Parathyroid adenoma (tissue), 2 donors: ENCODE results near the gene RBMS1.
"Not testable (repeated sequence)": the region's sequence is repeated elsewhere in the genome, so short reads cannot be mapped to it uniquely, and the experiment has no call there.

Experiments
- H2AFZ ChIP-seq: fragments of 300-600 bp; sonication (generic); one replicate; pipeline ENCODE4 v1.7.0; 2017; ENCODE audit warnings: antibody characterized with exemption, mild to moderate bottlenecking
- H3K27ac ChIP-seq: fragments of 300-600 bp; sonication (generic); one replicate; pipeline ENCODE4 v1.7.0; 2017
- H3K27me3 ChIP-seq: fragments of 300-600 bp; sonication (generic); one replicate; pipeline ENCODE4 v1.7.0; 2017; ENCODE audit warnings: low read length; ENCODE audit not compliant: control insufficient read depth, insufficient read depth
- H3K36me3 ChIP-seq: fragments of 300-600 bp; sonication (generic); one replicate; pipeline ENCODE4 v1.7.0; 2017; ENCODE audit warnings: low read length; ENCODE audit not compliant: control insufficient read depth, insufficient read depth
- H3K4me1 ChIP-seq: fragments of 300-600 bp; sonication (generic); one replicate; pipeline ENCODE4 v1.7.0; 2017; ENCODE audit warnings: control low read depth
- H3K4me2 ChIP-seq: fragments of 300-600 bp; sonication (generic); one replicate; pipeline ENCODE4 v1.7.0; 2017; ENCODE audit warnings: low read length
- H3K4me3 ChIP-seq: fragments of 300-600 bp; sonication (generic); one replicate; pipeline ENCODE4 v1.7.0; 2017; ENCODE audit warnings: low read depth, low read length
- H3K79me2 ChIP-seq: fragments of 300-600 bp; sonication (generic); one replicate; pipeline ENCODE4 v1.7.0; 2017; ENCODE audit warnings: control low read depth
- H3K9ac ChIP-seq: fragments of 300-600 bp; sonication (generic); one replicate; pipeline ENCODE4 v1.7.0; 2017; ENCODE audit warnings: mild to moderate bottlenecking
- H3K9me3 ChIP-seq: fragments of 300-600 bp; sonication (generic); one replicate; pipeline ENCODE4 v1.7.0; 2017; ENCODE audit warnings: low read length; ENCODE audit not compliant: control insufficient read depth
- TF ChIP-seq, protein P1 (sequence below): fragments of 300-600 bp; sonication (generic); IDR thresholded peaks from one replicate; pipeline ENCODE4 v1.7.0; 2017; ENCODE audit warnings: antibody characterized with exemption, mild to moderate bottlenecking
- donor health status: primary hyperparathyroidism.

RBMS1 gene

GRCh38 chr2:160372010-160372356 is 121.6 kb downstream of the RBMS1 start:
- Histone ChIP-seq H3K9me3 (no peaks in the 10 kb centered on the region), H2AFZ (no peak overlapping the region), H3K4me1 (peaks cover 71% of the 10 kb centered on the region), H3K27me3 (no peaks in the 10 kb centered on the region), H3K4me3 (no peak overlapping the region), H3K4me2 (no peak overlapping the region), H3K9ac (no peak overlapping the region), H3K27ac (peak overlapping the region; percentile 56), H3K79me2 (peaks cover 79% of the 10 kb centered on the region), H3K36me3 (no peaks in the 10 kb centered on the region)
- TF ChIP-seq, protein P1, sequence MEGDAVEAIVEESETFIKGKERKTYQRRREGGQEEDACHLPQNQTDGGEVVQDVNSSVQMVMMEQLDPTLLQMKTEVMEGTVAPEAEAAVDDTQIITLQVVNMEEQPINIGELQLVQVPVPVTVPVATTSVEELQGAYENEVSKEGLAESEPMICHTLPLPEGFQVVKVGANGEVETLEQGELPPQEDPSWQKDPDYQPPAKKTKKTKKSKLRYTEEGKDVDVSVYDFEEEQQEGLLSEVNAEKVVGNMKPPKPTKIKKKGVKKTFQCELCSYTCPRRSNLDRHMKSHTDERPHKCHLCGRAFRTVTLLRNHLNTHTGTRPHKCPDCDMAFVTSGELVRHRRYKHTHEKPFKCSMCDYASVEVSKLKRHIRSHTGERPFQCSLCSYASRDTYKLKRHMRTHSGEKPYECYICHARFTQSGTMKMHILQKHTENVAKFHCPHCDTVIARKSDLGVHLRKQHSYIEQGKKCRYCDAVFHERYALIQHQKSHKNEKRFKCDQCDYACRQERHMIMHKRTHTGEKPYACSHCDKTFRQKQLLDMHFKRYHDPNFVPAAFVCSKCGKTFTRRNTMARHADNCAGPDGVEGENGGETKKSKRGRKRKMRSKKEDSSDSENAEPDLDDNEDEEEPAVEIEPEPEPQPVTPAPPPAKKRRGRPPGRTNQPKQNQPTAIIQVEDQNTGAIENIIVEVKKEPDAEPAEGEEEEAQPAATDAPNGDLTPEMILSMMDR: no peak

DNA sequence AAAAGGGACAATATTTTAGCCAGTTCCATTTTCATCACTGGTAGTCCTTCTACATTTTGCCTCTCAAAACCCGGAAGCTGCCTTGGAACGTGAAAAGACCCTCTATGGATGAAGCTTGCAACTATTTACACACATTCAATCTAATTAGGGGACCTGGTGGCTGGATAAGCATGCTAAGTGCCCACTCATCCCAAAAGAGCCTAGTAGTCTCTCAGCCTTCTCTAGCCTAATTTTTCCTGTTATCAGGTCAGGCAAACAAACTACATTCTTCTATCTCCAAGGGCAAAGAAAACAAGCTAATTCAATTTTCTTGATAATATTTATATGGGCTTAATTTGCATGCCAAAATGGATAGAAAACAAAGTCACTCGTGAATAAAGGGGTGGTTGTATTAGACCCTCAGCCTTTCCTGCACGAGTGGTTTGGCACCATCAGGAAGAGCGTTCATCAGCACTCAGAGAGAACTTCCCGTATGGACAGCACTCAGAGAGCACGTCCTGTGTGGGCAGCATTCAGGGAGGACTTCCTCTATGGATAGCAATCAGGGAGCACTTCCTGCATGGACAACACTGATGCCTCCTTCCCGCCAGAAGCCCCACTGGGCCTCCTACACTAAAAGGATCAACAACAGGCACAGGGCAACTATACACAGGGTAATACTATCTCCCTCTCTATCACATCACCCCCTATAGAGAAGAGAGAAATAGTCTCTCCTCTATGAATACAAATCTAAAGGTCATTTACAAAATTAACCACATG is 122.2 kb downstream of the RBMS1 start:
- Histone ChIP-seq H3K9ac (no peak overlapping the region), H3K79me2 (peaks cover 81% of the 10 kb centered on the region), H3K4me2 (no peak overlapping the region), H2AFZ (no peak overlapping the region), H3K4me1 (peaks cover 75% of the 10 kb centered on the region), H3K9me3 (no peaks in the 10 kb centered on the region), H3K27me3 (no peaks in the 10 kb centered on the region), H3K36me3 (no peaks in the 10 kb centered on the region), H3K4me3 (no peak overlapping the region), H3K27ac (peak overlapping the region; percentile 56)
- TF ChIP-seq, protein P1: no peak

DNA sequence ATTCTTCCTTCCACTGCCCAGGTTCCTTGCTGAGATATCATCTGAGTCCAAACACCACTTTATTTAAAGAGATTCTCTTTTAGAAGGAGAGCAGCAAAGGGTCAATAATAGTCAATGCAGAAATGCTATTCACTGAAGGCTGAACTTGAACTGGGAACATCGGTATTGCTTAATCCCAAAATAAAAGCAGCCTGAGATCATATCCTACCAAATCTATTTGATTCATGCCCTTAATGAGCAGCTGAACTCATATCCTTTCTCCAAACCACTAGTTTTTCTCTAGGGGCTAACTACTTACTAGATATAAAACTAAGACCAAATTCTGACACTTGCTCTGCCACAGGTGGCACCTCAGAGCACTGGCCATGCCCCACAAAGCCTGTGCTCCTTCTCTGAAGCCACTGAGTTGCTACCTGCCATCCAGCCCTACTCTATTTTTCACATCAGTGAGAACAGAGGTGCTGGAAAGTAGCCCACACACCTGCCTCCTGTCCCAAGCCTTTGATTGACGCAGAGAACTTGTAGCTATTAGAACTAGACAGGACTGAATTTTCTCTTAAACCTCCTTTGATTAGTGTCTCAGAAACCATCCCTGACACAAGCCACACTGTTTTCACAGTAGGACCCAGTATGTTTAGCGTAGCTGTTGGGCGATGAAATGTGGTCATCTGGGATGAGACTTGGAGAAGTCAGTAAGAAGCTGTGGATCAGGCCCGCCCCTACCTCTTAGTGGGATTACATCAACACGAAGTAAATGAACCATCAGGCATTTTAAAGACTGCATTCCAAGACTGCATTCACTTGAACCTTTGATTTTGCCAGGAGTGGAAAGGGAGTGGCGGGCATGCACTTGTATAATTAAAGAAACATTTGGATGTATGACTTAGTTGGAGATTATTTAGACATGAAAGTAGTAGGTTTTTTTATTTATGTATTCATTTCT is 124.3 kb downstream of the RBMS1 start:
- Histone ChIP-seq H3K27ac (peak overlapping the region; percentile 27), H3K9me3 (no peaks in the 10 kb centered on the region), H3K4me2 (peak overlapping the region; percentile 30), H3K9ac (no peak overlapping the region), H3K27me3 (no peaks in the 10 kb centered on the region), H3K36me3 (no peaks in the 10 kb centered on the region), H2AFZ (no peak overlapping the region), H3K4me3 (no peak overlapping the region), H3K79me2 (peaks cover 81% of the 10 kb centered on the region), H3K4me1 (peaks cover 83% of the 10 kb centered on the region)
- TF ChIP-seq, protein P1: no peak

GRCh38 chr2:160367887-160368286 is 125.7 kb downstream of the RBMS1 start:
- Histone ChIP-seq H3K27me3 (no peaks in the 10 kb centered on the region), H2AFZ (no peak overlapping the region), H3K36me3 (no peaks in the 10 kb centered on the region), H3K9me3 (no peaks in the 10 kb centered on the region), H3K4me2 (peak overlapping the region; percentile 5), H3K4me1 (peaks cover 84% of the 10 kb centered on the region), H3K9ac (no peak overlapping the region), H3K27ac (peak overlapping the region; percentile 22), H3K79me2 (peaks cover 83% of the 10 kb centered on the region), H3K4me3 (no peak overlapping the region)
- TF ChIP-seq, protein P1: no peak

- H3K9ac ChIP-seq: not testable (repeated sequence)
- H3K4me1 ChIP-seq: peaks cover 82% of the 10 kb centered on the region
- H3K27ac ChIP-seq: peak overlapping the region; percentile 13
Measured at GRCh38 chr2:160367139-160367538, 126.5 kb downstream of the RBMS1 start.

More at GRCh38 chr2:160367139-160367538, 126.5 kb downstream of the RBMS1 start:
- H3K36me3 ChIP-seq, H3K27me3 ChIP-seq, H3K4me2 ChIP-seq, H3K9me3 ChIP-seq, H2AFZ ChIP-seq, H3K4me3 ChIP-seq: not testable (repeated sequence)
- peaks cover 80% of the 10 kb centered on the region for H3K79me2 ChIP-seq
